Stomach (tissue), 4 donors: ENCODE measurements around the gene ATAD3B.

Source experiments
- CTCF ChIP-seq, 7 experiments: fragments of 450-650 bp in 4 of 7; fragments of 200-600 bp in 3 of 7; sonication (generic) in 3 of 7; IDR thresholded peaks; one replicate each; pipeline ENCODE4 v1.5.1; 2016 to 2019; ENCODE audit warnings: antibody characterized with exemption in 7 of 7, control low read depth in 2 of 7, mild to moderate bottlenecking in 1 of 7
- POLR2A ChIP-seq, 4 donors: fragments of 450-650 bp; IDR thresholded peaks; one replicate each; pipeline ENCODE4 v1.6.1; 2016; ENCODE audit warnings: antibody characterized with exemption in 4 of 4, control low read depth in 2 of 4, mild to moderate bottlenecking in 1 of 4, moderate library complexity in 1 of 4

- TF ChIP-seq CTCF (IDR thresholded peaks at IDR 0.05) (no peak), POLR2A (IDR thresholded peaks at IDR 0.05) (no peak)
Observed at GRCh38 chr1:1434131-1434823, 37.3 kb upstream of the ATAD3B start.
